Measurements from ENCODE around the gene NDUFS3. TPM values are rescaled to one million over a fixed set of nuclear protein-coding genes. Genes with fewer than 3 reads are reported as not detected.

NDUFS3 gene
- total RNA-seq, result 93.8 and 109 TPM in 2 replicates

GRCh38 chr11:47578524-47579494 lies at the start of gene NDUFS3, which contains the start of gene KBTBD4:
Gene NDUFS3, plus strand, starts transcription at chr11:47579074. Its CDS starts 18 bp downstream, at chr11:47579092.
Gene KBTBD4, minus strand, starts transcription at chr11:47578970. Its CDS starts 19 bp downstream, at chr11:47578951.

GRCh38 chr11:47552566-47553405 lies 26.1 kb upstream of the NDUFS3 start, which contains the start of gene CELF1:
Gene CELF1, minus strand, starts transcription at chr11:47553132. Its CDS starts 53,609 bp downstream, at chr11:47499523.

GRCh38 chr11:47565340-47566148 lies 13.3 kb upstream of the NDUFS3 start, which contains the start of gene PTPMT1:
Gene PTPMT1, plus strand, starts transcription at chr11:47565599. Its CDS starts 24 bp downstream, at chr11:47565623.

GRCh38 chr11:47586098-47586855 lies 7.4 kb downstream of the NDUFS3 start, which contains the start of gene FAM180B:
Gene FAM180B, plus strand, starts transcription at chr11:47586678. Its CDS starts 91 bp downstream, at chr11:47586769.

GRCh38 chr11:47593934-47594855 lies 15.3 kb downstream of the NDUFS3 start, which contains the start of gene C1QTNF4:
Gene C1QTNF4, minus strand, starts transcription at chr11:47594411. Its CDS starts 3,601 bp downstream, at chr11:47590810.

Other genes starting within 250 kb of the NDUFS3 start
- not detected in 2 replicates for gene MYBPC3, start 226.4 kb upstream of the NDUFS3 start, total RNA-seq
- gene SPI1, start 200.5 kb upstream of the NDUFS3 start, total RNA-seq, result not detected in 2 replicates
- gene SLC39A13, start 170.5 kb upstream of the NDUFS3 start, total RNA-seq, result 45.1 and 53.3 TPM in 2 replicates
- gene PSMC3, start 152.6 kb upstream of the NDUFS3 start, total RNA-seq, result 229 and 249 TPM in 2 replicates
- under 0.01 and 0.30 TPM in 2 replicates for gene RAPSN, start 129.9 kb upstream of the NDUFS3 start, total RNA-seq
- gene CELF1, start 25.9 kb upstream of the NDUFS3 start, total RNA-seq, result 67.6 and 80.9 TPM in 2 replicates
- gene PTPMT1, start 13.5 kb upstream of the NDUFS3 start, total RNA-seq, result 99.8 and 110 TPM in 2 replicates
- 24.2 and 30.5 TPM in 2 replicates for gene KBTBD4, start 104 bp upstream of the NDUFS3 start, total RNA-seq
- not detected in 2 replicates for gene FAM180B, start 7.6 kb downstream of the NDUFS3 start, total RNA-seq
- gene C1QTNF4, start 15.3 kb downstream of the NDUFS3 start, total RNA-seq, result 0.97 and 1.5 TPM in 2 replicates
- 95.2 and 124 TPM in 2 replicates for gene MTCH2, start 63.5 kb downstream of the NDUFS3 start, total RNA-seq
- under 0.01 TPM in 1 of 2 replicates, not detected in the other for gene AGBL2, start 136.3 kb downstream of the NDUFS3 start, total RNA-seq
- 41.6 and 56.7 TPM in 2 replicates for gene FNBP4, start 188.3 kb downstream of the NDUFS3 start, total RNA-seq

Data from epithelial cell of umbilical artery (primary cell).